H7 (cell line): Measurements from ENCODE around the gene SLC8A3. TPM values are rescaled to one million over a fixed set of nuclear protein-coding genes. Genes with fewer than 3 reads are reported as not detected.

ENCODE experiments used
- DNase-seq: peaks from one replicate; pipeline ENCODE4 v3.0.0; 2012
- H3K27me3 ChIP-seq: 2 replicates; pipeline ENCODE4 v1.6.0; 2011; ENCODE audit warnings: mild to moderate bottlenecking, low read length; ENCODE audit not compliant: control insufficient read depth, insufficient read depth
- H3K36me3 ChIP-seq: replicated peaks from 2 replicates; pipeline ENCODE4 v1.5.1; 2011; ENCODE audit warnings: low read length; ENCODE audit not compliant: control insufficient read depth, insufficient read depth
- H3K4me3 ChIP-seq: 2 replicates; pipeline ENCODE4 v1.5.1; 2011; ENCODE audit warnings: low read depth, mild to moderate bottlenecking, control low read depth, low read length, moderate library complexity; ENCODE audit not compliant: insufficient read depth
- total RNA-seq: library from RNA; depleted of rRNA; stranded (reverse); fragments of >200 nt; shearing (Covaris generic); gene quantifications from 2 replicates; pipeline ENCODE4 v1.2.3, GENCODE V29; 2014; rRNA removed

The SLC8A3 gene
- total RNA-seq, 1 experiment from 2014 or later: 0.35 TPM

- H3K27me3 ChIP-seq: no peaks in the 10 kb centered on the region
- DNase-seq: no peak
- H3K36me3 ChIP-seq: no peaks in the 10 kb centered on the region
These were observed 182.1 kb downstream of the SLC8A3 start for GRCh38 chr14:70006699-70007098.

GRCh38 chr14:70005281-70005805, 183.4 kb downstream of the SLC8A3 start:
- no peaks in the 10 kb centered on the region for H3K27me3 ChIP-seq
- H3K4me3 ChIP-seq: no peak overlapping the region
- no peak for DNase-seq
- no peaks in the 10 kb centered on the region for H3K36me3 ChIP-seq

More at GRCh38 chr14:70006699-70007098, 182.1 kb downstream of the SLC8A3 start:
- no peak overlapping the region for H3K4me3 ChIP-seq

GRCh38 chr14:70004791-70005190, 184.0 kb downstream of the SLC8A3 start:
- Histone ChIP-seq H3K4me3 (no peak overlapping the region), H3K27me3 (no peaks in the 10 kb centered on the region), H3K36me3 (no peaks in the 10 kb centered on the region)
- no peak for DNase-seq

GRCh38 chr14:70002589-70003346, 186.0 kb downstream of the SLC8A3 start:
- no peak for DNase-seq
- Histone ChIP-seq H3K4me3 (no peak overlapping the region), H3K27me3 (no peaks in the 10 kb centered on the region), H3K36me3 (no peaks in the 10 kb centered on the region)

GRCh38 chr14:70000601-70001000, 188.2 kb downstream of the SLC8A3 start:
- Histone ChIP-seq H3K27me3 (no peaks in the 10 kb centered on the region), H3K36me3 (no peaks in the 10 kb centered on the region), H3K4me3 (no peak overlapping the region)
- DNase-seq: no peak

- H3K27me3 ChIP-seq: no peaks in the 10 kb centered on the region
- no peak for DNase-seq
- no peak overlapping the region for H3K4me3 ChIP-seq
- no peaks in the 10 kb centered on the region for H3K36me3 ChIP-seq
These were observed 189.5 kb downstream of the SLC8A3 start for GRCh38 chr14:69999261-69999674.

- DNase-seq: no peak
- no peaks in the 10 kb centered on the region for H3K27me3 ChIP-seq
- no peaks in the 10 kb centered on the region for H3K36me3 ChIP-seq
- H3K4me3 ChIP-seq: no peak overlapping the region
These were observed 190.9 kb downstream of the SLC8A3 start for GRCh38 chr14:69997849-69998248.

GRCh38 chr14:69996216-69996615, 192.5 kb downstream of the SLC8A3 start:
- H3K36me3 ChIP-seq: no peaks in the 10 kb centered on the region
- no peak for DNase-seq
- H3K27me3 ChIP-seq: no peaks in the 10 kb centered on the region
- no peak overlapping the region for H3K4me3 ChIP-seq

Other genes starting within 250 kb of the SLC8A3 start
- 33.9 and 34.0 TPM in 2 replicates for gene COX16, start 170.7 kb upstream of the SLC8A3 start, total RNA-seq
- 14.5 and 16.8 TPM in 2 replicates for gene SYNJ2BP, start 228.1 kb upstream of the SLC8A3 start, total RNA-seq